ENCODE measurements around the gene NOC2L.
A peak's percentile ranks its signal among the peaks of the same experiment; 100 is the strongest.

The NOC2L gene

DNA sequence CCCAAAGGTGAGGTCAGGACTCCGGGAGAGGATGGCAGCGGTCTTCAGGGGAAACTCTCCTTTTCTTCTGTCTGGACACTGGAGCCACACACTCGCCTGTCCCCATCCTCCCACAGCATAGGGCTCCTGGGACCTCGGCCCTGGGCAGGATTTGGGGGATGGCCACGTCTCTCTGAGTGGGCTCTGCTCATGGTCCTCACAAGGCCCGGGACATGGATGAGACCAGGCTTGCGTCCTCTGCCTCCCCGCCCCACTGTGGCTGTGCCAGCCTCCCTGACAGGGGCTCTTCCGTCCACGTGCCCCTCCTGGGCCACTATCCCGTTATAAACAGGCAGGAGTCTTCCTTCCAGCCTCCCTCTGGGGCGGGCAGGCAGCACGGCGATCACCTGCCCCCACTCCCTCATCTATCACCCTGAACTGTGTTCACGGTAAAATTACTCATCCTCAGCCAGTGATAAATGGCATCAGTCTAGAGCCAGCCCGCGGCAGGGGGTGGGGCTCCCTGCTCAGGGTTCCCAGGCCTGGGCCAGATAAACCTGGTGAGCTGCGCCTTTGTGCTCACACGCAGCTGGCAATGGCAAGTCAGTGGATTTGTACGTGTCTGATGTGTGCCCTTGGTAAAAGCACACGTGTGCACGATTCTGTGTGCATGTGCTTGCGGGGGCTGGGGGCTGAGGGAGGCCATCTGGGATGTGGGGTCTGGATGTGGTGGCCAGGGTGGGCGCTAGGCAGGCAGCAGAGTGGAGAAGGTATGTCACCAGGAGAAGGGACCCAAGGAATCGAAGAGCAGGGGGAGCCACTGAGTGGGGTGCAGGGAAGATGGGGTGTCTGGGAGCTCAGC is 48.0 kb downstream of the NOC2L start:
- no peak overlapping the region for H3K4me3 ChIP-seq (ENCODE audit: low read length)
- no peaks in the 10 kb centered on the region for H3K36me3 ChIP-seq (ENCODE audit: insufficient read depth, low read depth, low read length)
- H3K9me3 ChIP-seq (ENCODE audit: insufficient read depth, low read depth, low read length), result no peaks in the 10 kb centered on the region
- H3K9ac ChIP-seq (ENCODE audit: low read depth, low read length), result no peak overlapping the region
- no peak overlapping the region for H3K27ac ChIP-seq (ENCODE audit: low read length)
- no peaks in the 10 kb centered on the region for H3K4me1 ChIP-seq (ENCODE audit: insufficient read depth, low read length)
- H3K27me3 ChIP-seq (ENCODE audit: insufficient read depth, low read length), result peaks cover 79% of the 10 kb centered on the region

DNA sequence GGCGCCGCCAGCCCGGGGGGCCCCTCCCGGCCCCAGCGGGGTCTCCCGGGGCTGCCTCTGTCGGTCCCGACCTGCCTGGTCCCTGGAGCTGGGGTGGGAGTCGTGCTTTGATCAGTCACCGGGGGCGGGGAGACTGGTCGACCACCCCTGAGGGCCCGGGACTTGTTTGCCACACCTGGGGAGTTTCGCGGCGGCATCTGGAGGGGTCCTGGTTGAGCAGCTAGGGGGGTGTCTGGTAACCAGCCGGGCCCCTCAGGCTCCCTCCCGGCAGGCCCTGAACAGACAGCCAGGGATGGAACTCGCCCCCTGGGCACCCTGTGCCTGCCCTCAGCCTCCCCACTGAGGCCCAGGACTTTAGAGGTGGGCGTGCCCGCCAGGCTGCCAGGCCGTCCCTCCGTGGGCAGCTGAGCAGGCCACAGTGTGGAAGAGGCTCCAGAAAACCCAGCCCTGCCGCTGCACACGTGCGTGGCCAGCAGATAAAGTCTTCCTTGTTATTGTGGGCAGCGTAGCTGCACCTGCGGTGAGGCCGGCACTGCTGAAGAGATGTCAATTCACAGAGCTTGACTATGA is 48.7 kb downstream of the NOC2L start:
- Histone ChIP-seq H3K4me3 (ENCODE audit: low read length) (no peak overlapping the region), H3K27me3 (ENCODE audit: insufficient read depth, low read length) (peaks cover 79% of the 10 kb centered on the region)

DNA sequence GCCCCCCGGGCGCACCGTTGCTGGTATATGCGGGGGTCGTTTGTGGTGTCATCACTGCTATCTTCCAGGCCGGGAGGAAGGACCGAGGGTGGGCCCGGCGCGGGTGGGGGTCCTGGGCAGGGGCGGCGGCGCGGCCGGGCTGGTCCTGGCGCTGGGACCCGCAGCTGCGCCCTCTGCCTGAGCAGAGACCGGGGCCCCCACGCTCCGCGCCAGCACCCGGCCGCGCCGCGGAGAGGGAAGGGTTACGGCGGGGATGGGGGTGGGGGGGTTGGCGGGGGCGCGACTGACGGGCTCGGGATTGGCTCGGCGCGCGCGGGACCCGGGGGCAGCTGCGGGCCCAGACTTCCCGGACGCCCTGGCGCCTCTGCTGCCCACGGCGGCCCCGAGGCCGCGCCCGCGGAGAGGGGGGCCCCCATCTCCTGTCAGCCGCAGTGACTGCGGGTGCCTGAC is 49.2 kb downstream of the NOC2L start:
- no peaks in the 10 kb centered on the region for H3K4me1 ChIP-seq (ENCODE audit: insufficient read depth, low read length)
- peaks cover 79% of the 10 kb centered on the region for H3K27me3 ChIP-seq (ENCODE audit: insufficient read depth, low read length)
- no peaks in the 10 kb centered on the region for H3K36me3 ChIP-seq (ENCODE audit: insufficient read depth, low read depth, low read length)
- no peaks in the 10 kb centered on the region for H3K9me3 ChIP-seq (ENCODE audit: insufficient read depth, low read depth, low read length)
- H3K4me3 ChIP-seq (ENCODE audit: low read length), result no peak overlapping the region
- H3K27ac ChIP-seq (ENCODE audit: low read length), result no peak overlapping the region
- H3K9ac ChIP-seq (ENCODE audit: low read depth, low read length), result no peak overlapping the region

More for the DNA sequence above, 48.7 kb downstream of the NOC2L start:
- Histone ChIP-seq H3K4me1 (ENCODE audit: insufficient read depth, low read length) (no peaks in the 10 kb centered on the region), H3K27ac (ENCODE audit: low read length) (no peak overlapping the region), H3K9ac (ENCODE audit: low read depth, low read length) (no peak overlapping the region), H3K36me3 (ENCODE audit: insufficient read depth, low read depth, low read length) (no peaks in the 10 kb centered on the region), H3K9me3 (ENCODE audit: insufficient read depth, low read depth, low read length) (no peaks in the 10 kb centered on the region)

DNA sequence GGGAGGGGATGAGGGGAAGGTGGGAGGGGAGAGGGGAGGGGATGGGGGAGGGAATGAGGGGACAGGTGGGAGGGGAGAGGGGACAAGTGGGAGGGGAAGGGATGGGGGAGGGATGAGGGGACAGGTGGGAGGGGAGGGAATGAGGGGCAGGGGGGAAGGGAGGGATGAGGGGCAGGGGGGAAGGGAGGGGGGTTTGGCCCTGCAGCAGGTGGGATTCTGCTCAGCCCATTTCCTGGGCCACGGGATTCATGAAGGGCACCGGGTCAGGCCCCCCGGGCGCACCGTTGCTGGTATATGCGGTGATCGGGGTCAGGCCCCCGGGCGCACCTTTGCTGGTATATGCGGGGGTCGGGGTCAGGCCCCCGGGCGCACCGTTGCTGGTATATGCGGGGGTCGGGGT is 50.4 kb downstream of the NOC2L start:
- H3K27ac ChIP-seq (ENCODE audit: low read length), result no peak overlapping the region
- H3K27me3 ChIP-seq (ENCODE audit: insufficient read depth, low read length), result peaks cover 71% of the 10 kb centered on the region
- no peaks in the 10 kb centered on the region for H3K36me3 ChIP-seq (ENCODE audit: insufficient read depth, low read depth, low read length)
- no peaks in the 10 kb centered on the region for H3K4me1 ChIP-seq (ENCODE audit: insufficient read depth, low read length)
- no peak overlapping the region for H3K9ac ChIP-seq (ENCODE audit: low read depth, low read length)
- H3K9me3 ChIP-seq (ENCODE audit: insufficient read depth, low read depth, low read length), result no peaks in the 10 kb centered on the region
- H3K4me3 ChIP-seq (ENCODE audit: low read length), result no peak overlapping the region

DNA sequence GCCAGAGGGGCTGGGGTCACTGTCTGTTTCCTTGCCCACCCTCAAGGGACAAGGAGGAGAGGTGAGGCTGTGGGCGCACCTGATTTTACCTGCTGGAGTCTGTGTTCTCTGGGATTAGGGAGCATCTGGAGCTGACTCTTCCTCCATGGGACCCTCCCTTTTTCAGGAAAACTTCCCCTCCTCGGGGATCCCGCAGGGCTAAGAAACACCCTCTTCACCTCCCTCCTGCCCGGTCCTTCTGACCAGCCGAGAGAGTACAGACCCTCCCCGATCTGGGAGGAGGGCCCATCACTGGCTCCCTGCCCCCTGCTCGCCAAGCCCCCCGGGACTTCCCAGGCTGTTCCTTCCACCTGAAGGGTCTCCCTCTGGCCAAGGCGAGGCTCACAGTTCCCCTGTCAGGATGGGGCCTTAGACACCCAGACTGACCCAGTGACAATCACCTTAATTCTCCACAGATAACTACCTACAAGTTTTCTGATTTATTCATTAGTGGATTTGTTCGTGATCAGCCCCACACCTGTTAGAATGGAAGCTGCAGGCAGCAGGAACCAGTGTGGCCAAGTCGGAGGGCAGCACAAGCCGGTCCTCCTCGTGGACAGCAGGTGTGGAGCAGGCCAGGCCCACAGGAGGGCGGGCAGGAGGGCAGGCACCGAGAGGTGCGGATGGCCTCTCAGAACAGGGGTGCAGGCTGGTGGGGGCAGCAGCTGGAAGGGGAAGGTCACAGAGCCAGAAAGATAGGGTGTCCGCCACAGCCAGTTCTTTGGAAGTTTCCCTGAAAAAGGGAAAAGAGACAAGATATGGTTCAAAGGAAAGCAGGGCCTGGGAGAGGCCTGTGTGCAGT is 51.2 kb downstream of the NOC2L start:
- Histone ChIP-seq H3K4me3 (ENCODE audit: low read length) (no peak overlapping the region), H3K9me3 (ENCODE audit: insufficient read depth, low read depth, low read length) (no peaks in the 10 kb centered on the region), H3K27ac (ENCODE audit: low read length) (no peak overlapping the region), H3K9ac (ENCODE audit: low read depth, low read length) (no peak overlapping the region), H3K36me3 (ENCODE audit: insufficient read depth, low read depth, low read length) (no peaks in the 10 kb centered on the region), H3K27me3 (ENCODE audit: insufficient read depth, low read length) (peaks cover 71% of the 10 kb centered on the region), H3K4me1 (ENCODE audit: insufficient read depth, low read length) (no peaks in the 10 kb centered on the region)

DNA sequence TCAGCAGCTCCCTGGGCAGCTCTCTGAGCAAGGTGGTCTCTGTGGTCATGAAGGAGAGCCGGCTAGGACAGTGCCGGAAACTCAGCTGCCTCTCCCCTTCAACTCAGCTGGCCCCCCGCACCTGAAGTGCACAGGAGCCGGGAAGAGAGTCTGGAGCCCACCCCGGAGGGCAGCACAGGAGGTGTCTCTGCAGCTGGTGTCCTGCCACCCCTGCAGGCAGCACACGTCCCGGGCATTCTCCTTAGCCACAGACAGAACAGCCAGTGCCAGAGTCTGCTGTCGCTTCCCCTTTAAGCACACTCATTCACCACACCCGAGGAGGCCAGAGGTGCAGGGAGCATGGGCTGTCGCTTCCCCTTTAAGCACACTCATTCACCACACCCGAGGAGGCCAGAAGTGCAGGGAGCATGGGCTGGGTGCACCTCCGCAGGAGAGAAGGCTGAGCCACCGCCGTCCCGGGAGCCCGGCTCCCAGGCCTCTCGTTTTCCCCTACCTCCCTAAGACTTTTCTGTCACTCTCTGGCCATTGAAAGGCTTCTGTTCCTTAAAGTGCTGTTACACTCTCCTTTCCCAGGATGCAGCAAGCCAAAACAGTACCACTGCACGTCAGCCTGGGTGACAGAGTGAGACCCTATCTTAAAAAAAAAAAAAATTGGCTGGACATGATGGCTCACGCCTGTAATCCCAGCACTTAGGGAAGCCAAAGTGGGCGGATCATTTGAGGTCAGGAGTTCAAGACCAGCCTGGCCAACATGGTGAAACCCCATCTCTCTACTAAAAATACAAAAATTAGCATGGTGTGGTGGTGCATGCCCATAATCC is 52.2 kb downstream of the NOC2L start:
- Histone ChIP-seq H3K4me3 (ENCODE audit: low read length) (no peak overlapping the region), H3K27me3 (ENCODE audit: insufficient read depth, low read length) (peaks cover 67% of the 10 kb centered on the region), H3K27ac (ENCODE audit: low read length) (no peak overlapping the region), H3K36me3 (ENCODE audit: insufficient read depth, low read depth, low read length) (no peaks in the 10 kb centered on the region), H3K9me3 (ENCODE audit: insufficient read depth, low read depth, low read length) (no peaks in the 10 kb centered on the region), H3K9ac (ENCODE audit: low read depth, low read length) (no peak overlapping the region), H3K4me1 (ENCODE audit: insufficient read depth, low read length) (no peaks in the 10 kb centered on the region)

DNA sequence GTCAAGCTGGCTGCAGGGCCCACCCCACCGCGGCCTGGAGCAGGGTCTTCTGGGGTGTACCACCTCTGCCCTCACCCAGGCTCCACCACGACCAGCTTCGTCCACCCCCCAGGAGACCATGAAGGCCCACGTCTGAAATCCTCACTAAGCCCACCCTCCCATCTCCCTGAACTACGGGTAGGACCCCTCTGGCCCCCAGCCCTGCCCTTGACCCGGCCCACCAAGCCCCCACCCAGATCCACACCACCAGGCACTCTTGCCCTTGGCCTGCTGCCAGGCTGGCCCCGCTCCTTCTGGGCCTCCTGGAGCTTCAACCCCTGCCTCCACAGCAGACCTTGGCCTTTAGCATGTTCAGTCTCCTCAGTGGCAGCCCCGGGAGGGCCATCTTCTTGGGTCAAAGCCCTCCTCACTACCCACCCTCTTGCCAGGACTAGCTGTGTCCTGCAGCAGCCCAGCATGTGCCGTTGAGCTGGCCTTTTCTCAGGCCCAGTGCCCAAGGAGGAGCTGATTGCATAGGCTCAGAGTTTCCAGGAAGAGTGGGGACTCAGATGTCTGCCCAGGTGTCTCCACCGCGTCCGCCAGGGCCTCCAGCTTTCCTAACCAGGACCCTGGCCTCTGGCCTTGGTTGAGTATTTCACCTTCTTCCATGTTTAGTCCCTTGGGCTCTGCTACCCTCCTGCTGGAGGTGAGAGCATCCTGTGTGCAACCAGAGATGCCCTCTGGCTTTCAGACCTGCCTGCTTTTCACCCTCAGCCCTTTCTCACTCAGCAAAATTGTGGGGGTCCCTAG is 53.1 kb downstream of the NOC2L start:
- H3K27ac ChIP-seq (ENCODE audit: low read length), result no peak overlapping the region

DNA sequence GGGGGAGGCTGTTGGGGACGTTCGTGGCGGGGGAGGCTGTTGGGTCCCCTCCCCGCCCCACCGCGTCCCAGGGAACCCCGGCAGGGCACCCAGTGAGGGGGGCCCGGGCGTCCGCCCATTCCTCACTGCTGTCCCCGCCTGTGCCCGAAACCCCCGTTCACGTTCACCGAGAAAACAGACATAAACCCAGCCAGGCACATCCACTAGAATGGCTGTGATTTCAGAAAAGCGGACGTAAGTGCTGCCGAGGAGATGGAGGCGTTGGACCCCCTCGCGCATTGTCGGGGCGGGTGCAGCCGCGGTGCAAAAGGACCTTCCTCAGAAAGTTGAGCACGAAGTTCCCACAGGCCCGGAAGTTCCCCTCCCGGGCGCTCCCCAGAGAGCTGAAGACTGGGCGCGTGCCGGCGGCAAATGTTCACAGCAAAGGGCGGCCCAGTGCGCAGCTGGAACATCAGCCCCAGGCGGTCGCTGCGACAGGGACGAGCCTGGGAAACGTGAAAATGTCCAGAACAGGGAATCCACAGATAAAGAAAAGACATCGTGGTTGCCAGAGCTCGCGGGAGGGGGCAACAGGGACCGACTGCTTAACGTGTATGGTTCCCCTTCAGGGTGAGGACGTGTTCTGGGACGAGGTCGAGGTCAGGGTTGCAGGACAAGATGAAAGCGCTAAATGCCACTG is 53.8 kb downstream of the NOC2L start:
- peaks cover 69% of the 10 kb centered on the region for H3K27me3 ChIP-seq (ENCODE audit: insufficient read depth, low read length)
- H3K36me3 ChIP-seq (ENCODE audit: insufficient read depth, low read depth, low read length), result no peaks in the 10 kb centered on the region
- no peak overlapping the region for H3K9ac ChIP-seq (ENCODE audit: low read depth, low read length)
- H3K4me1 ChIP-seq (ENCODE audit: insufficient read depth, low read length), result no peaks in the 10 kb centered on the region
- H3K9me3 ChIP-seq (ENCODE audit: insufficient read depth, low read depth, low read length), result no peaks in the 10 kb centered on the region
- peak overlapping the region; percentile 66; the same call in 1 of the 2 replicates for H3K4me3 ChIP-seq (ENCODE audit: low read length)
- H3K27ac ChIP-seq (ENCODE audit: low read length), result no peak overlapping the region

More for the DNA sequence above, 53.1 kb downstream of the NOC2L start:
- Histone ChIP-seq H3K9me3 (ENCODE audit: insufficient read depth, low read depth, low read length) (no peaks in the 10 kb centered on the region), H3K27me3 (ENCODE audit: insufficient read depth, low read length) (peaks cover 67% of the 10 kb centered on the region), H3K9ac (ENCODE audit: low read depth, low read length) (no peak overlapping the region), H3K4me3 (ENCODE audit: low read length) (peak overlapping the region; percentile 66; the same call in 1 of the 2 replicates), H3K36me3 (ENCODE audit: insufficient read depth, low read depth, low read length) (no peaks in the 10 kb centered on the region), H3K4me1 (ENCODE audit: insufficient read depth, low read length) (no peaks in the 10 kb centered on the region)

DNA sequence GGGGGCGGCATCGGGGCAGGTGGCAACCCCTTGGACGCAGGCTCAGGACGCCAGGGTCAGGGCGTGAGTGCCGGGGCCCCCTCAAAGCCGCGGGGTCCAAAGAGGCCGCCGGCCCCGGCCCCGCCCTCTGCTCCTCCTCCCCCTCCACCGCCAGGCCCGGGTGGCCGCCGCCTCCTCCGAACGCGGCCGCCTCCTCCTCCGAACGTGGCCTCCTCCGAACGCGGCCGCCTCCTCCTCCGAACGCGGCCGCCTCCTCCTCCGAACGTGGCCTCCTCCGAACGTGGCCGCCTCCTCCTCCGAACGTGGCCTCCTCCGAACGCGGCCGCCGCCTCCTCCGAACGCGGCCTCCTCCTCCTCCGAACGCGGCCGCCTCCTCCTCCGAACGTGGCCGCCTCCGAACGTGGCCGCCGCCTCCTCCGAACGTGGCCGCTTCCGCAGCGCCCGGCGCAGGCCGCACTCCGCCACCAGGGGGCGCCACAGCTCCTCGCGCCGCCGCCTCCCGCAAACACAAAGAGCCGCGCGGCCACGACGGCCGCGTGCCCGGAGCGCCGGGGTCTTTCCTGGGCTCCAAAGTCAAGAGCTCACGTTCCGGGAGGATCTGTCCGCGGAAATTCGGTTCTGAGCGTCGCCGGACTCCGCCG is 54.6 kb downstream of the NOC2L start:
- Histone ChIP-seq H3K4me3 (ENCODE audit: low read length) (no peak overlapping the region; the same call in 1 of the 2 replicates), H3K4me1 (ENCODE audit: insufficient read depth, low read length) (no peaks in the 10 kb centered on the region), H3K9me3 (ENCODE audit: insufficient read depth, low read depth, low read length) (no peaks in the 10 kb centered on the region), H3K9ac (ENCODE audit: low read depth, low read length) (no peak overlapping the region), H3K27ac (ENCODE audit: low read length) (no peak overlapping the region), H3K36me3 (ENCODE audit: insufficient read depth, low read depth, low read length) (no peaks in the 10 kb centered on the region), H3K27me3 (ENCODE audit: insufficient read depth, low read length) (peaks cover 76% of the 10 kb centered on the region)

DNA sequence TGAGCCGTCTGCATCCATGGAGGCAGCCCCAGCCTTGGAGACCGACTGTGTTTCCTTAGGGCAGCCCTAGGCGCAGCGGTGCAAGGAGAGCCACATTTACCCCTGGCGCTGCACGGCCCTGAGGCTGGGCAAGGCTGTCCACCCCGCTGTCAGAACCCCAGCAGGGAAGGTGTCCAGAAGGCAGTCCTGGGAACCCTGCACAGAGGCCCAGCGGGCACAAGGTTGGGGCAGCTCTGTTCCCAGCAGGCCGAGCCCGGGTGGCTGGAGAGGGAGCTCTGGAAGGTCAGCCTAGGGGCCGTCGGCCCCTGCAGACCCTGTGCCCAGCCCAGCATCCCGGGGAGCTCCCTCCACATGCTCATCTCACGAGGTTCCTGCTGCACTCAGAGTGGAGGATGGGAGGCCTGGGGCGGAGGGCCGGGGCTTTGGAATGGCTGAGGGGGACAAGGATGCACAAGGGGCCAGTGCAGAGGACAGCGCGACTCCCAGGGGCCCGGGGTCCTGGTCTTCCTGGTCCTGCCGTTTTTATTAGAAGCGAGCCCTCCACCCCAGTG is 55.3 kb downstream of the NOC2L start:
- Histone ChIP-seq H3K36me3 (ENCODE audit: insufficient read depth, low read depth, low read length) (no peaks in the 10 kb centered on the region), H3K4me1 (ENCODE audit: insufficient read depth, low read length) (no peaks in the 10 kb centered on the region), H3K27ac (ENCODE audit: low read length) (no peak overlapping the region), H3K9ac (ENCODE audit: low read depth, low read length) (no peak overlapping the region), H3K27me3 (ENCODE audit: insufficient read depth, low read length) (peaks cover 79% of the 10 kb centered on the region), H3K4me3 (ENCODE audit: low read length) (no peak overlapping the region), H3K9me3 (ENCODE audit: insufficient read depth, low read depth, low read length) (no peaks in the 10 kb centered on the region)
